ENCODE measurements around the gene SMYD1.

GRCh38 chr2:88108796-88109195, 41.2 kb downstream of the SMYD1 start:
- TF ChIP-seq CTCF (IDR thresholded peaks at IDR 0.05) (no peak), POLR2A (IDR thresholded peaks at IDR 0.05) (no peak), POLR2AphosphoS5 (IDR thresholded peaks at IDR 0.05) (no peak), EP300 (IDR thresholded peaks at IDR 0.05) (no peak)
